Amniotic stem cell (primary cell): ENCODE measurements around the gene RNF113B.

ENCODE experiments used
- DNase-seq: peaks from one replicate; lab custom pipeline; 2025; lab: John Stamatoyannopoulos, UW

Gene RNF113B

DNA sequence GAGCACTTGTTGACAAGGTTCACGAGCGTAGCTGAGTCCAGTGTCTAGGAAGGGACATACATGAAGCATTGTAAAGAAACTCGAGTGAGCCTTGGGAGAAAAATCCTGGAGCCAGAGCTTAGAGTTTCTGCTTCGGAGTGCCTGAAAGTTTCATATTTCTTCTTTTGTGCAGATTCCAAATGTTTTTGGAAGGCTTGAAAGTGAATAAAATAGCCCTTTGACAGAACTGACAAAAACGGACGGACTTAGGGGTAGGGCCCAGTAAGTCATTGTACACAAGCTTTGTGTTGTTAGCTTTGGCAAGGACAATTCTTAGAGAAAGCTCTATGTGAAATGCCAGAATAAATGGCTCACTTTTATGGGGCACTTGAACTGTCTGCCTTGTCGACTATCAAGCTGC lies 2.8 kb downstream of the RNF113B start:
- DNase-seq: no peak

DNA sequence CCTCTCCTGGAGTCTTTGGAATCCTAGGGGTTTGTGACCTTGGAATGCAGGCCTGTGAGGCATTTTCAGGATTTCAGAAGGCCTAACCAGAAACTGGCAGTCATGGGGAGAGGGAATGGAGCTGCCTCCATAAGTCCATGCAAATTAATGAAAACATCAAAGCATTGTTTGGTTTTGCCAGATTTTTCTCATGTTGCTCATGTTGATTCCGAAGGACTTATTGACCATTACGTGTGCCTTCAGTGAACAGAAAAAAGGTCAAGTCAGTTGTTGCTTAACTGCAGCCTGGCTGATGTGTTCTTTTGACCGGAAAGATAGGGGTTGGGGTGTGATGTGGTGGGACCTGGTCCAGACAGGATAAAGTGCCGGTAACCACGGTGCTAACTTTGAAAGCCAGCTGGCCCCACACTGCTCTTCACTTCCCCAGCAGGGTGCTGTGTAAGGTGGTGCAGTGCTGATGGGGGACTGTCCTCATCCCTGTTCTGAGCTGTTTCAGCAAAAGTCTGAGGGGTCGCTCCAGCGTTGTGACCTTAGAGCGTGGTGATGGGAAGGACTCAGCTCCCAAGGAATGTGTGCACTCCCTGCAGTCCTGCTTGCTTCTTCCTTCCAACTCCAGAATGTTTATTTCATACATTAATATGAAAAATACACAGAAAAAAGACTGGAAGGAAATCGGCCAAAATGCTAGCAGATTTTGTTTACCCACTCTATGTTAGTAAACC lies 3.5 kb downstream of the RNF113B start:
- peak; percentile 45 for DNase-seq

DNA sequence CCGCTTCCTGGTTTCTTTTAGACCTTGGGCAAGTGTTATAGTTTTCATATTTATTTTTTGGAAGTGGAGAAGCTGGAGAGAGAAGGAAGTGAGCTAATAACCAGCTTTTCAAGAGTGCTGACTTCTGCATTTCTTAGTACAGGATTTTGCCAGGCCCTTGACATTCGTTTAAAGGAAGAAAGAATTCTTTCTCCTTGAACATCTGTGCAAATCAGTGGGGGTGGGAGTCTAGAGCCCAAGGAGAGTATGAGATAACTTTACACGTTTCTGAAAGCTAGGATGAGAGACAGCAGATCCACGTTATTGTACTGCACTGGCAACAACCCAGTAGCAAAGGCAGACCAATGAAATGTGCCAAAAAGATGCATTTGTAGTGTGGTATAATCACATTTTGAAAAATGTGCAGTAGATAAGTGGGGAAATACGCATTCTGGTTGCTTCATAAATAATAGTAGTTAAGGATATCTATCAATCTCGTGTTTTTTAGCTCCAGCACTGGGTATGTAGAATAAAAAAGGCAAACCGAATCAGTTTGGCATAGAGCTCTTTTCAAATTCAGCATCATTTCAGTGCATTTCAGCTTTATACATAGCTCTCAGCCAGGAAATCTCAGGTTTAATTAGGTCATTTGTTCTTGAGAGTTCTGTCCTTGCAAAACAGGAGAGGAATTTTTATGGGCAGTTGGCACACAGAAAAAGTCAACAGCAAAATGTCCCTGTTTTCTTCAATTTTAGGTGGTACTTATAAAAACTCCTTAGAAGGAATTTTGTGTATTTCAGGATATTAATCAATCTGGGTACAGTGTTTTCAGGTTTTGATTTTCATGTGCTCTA lies 4.3 kb downstream of the RNF113B start:
- DNase-seq: no peak

DNA sequence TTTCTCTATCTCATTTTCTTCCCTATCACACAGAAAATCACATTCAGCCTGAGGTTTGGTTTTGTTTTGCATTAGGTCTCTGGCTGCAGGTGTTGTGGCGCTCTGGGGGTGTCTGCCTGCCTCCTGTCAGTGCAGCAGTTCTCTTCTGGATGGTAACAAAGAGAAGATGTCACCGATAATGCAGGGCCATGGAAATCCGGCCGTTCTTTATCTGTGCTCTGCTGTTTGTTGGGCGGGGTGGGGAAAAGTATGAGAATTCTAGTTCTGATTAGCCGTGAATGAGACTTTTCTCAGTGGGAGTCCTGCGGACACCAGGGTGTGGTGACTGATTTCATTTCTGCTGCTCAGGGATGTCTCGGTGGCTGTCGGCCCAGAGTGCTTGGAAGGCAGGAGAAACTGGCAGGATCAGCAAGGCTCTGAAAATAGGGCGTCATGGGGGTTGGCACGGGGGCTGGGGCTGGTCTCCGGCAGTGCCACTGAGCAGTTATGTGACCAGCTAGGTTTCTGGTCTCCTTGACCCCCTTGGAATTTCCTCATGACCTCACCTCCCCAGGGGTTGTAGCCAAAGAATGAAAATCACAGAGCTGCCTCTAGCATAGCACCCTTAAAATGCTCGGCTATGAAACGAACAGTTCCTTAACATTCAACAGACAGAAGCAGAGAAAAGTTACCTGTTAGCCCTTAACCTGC lies 5.0 kb downstream of the RNF113B start:
- no peak for DNase-seq

DNA sequence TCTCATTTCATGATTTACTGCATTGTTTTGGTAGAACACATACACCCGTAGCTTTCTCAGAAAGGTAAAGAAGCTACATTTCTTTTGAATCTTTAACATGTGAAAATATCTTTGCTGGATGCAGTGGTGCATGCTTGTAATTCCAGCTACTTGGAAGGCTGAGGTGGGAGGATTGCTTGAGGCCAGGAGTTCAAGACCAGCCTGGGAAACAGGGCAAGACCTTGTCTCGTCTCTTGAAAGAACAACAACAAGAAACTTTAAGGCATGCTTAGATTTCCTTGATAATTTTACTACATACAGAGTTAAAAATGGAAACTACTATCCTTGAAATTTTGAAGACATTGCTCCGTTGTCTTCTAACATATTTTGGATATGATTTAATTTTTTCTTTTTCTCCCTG lies 7.7 kb downstream of the RNF113B start:
- DNase-seq: no peak

DNA sequence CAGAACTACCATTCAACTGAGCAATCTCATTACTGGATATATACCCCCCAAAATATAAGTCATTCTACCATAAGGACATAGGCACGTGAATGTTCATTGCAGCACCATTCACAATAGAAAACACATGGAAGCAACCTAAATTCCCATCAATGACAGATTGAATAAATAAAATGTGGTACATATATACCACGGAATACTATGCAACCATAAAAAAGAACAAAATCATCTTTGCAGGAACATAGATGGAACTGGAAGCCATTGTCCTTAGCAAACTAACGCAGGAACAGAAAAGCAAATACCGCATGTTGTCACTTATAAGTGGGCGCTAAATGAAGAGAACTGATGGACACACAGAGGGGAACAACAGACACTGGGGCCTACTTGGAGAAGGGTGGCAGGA lies 14.1 kb downstream of the RNF113B start:
- no peak for DNase-seq

DNA sequence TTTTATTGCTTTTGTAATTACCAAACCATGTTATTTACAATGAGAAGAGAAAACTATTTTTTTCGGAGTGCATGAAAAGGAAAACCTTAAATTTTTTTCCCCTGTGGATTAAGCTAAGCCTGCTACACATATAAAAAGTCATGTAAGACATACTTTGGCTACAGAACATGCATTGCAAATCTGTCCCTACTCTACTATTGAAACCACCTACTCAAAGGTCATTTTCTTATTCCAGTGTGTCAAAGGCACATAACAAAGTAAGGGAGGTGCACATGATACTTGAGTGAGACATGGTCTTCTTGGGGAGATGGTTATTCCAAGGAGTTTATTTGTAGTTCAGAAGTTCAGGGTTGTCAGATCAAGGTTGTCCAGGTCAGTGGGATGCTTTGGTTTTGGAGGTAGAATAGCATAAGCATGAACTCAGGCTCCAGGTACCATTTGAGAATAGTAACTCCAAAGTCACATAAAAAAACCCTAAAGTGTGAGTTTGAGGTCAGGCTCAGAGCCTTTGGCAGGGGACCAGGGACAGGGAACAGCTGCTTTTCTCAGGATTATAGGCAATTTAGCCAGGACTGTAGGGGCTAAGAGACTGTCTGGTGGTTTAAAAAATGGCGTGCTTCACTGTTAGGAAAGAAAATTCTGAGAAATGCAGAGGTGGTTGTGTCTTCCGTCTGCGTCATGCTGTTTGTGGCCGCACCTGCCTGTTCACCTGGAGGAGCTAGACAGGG lies 18.7 kb downstream of the RNF113B start:
- DNase-seq: no peak

DNA sequence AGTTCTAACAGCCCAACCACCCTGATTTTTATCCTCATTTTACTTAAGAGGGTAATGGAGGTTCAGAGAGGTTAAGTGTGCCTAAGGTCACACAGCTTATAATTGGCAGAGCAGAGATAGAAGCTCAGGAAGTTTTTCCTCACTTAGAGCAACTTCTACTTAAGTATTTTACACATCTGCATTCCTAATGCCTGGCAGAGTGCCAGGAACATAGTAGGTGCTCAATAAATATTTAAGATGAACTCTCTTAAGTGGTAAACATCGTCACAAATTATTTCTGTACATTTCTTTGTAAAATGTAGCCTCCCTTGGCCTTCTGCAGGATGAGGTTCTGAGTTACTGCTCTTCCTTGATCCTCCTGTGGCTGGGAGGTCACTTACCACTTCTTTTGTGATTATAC lies 19.5 kb downstream of the RNF113B start:
- no peak for DNase-seq

DNA sequence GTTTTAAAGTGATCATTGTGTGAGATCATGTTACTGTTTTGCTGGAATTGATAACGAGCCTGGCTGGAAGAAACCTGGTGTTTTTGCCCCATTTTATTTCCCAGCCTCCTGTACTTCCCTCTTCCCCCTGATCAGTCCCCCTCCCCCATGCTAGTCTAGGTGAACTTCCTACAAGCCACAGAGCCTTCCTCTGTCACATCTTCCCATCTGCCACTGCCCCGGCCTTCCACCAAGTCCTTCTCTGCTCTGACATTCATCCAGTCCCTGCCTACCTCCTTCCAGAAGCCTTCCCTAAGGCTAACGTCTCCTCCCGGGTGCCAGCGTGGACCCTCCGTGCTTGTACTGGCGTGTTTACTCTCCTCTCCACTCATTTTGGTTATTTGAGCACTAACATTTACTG lies 19.9 kb downstream of the RNF113B start:
- DNase-seq: no peak

DNA sequence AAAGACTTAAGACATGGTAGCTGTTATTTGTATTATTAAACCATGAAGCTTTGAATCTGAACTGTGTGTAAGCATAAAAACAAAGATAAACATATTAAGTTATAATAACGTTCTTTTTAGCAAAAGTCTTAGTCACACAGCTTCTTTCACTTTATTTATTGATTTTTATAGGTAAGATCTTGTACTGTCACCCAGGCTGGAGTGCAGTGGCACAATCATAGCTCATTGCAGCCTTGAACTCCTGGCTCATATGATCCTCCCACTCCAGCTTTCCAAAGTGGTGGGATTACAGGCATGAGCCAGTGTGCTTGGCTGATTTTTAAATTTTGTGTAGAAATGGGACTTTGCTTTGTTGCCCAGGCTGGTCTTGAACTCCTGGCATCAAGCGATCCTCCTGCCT lies 20.8 kb downstream of the RNF113B start:
- no peak for DNase-seq

DNA sequence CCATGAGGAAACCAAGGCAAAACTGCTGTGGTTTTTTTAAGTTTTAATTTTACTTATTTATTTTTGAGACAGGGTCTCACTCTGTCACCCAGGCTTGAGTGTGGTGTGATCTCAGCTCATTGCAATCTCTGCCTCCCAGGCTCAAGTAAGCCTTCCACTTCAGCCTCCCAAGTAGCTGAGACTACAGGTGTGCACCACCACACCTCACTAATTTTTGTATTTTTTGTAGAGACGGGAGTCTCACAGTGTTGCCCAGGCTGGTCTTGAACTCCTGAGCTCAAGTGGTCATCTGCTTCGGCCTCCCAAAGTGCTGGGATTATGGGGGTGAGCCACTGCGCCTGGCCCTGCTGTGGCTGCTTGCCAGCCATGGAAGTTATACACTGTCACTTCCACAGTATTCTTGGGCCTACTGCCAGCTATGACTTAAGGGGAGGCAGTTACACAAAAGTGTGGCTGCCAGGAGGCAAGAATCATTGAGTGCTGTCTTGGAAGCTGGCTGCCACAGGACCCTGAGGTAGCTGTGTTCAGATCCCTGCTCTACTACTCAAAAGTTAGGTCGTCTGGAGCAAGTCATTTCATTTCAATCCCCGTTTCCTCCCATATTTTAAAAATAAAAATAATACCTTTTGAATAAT lies 21.5 kb downstream of the RNF113B start:
- no peak for DNase-seq

DNA sequence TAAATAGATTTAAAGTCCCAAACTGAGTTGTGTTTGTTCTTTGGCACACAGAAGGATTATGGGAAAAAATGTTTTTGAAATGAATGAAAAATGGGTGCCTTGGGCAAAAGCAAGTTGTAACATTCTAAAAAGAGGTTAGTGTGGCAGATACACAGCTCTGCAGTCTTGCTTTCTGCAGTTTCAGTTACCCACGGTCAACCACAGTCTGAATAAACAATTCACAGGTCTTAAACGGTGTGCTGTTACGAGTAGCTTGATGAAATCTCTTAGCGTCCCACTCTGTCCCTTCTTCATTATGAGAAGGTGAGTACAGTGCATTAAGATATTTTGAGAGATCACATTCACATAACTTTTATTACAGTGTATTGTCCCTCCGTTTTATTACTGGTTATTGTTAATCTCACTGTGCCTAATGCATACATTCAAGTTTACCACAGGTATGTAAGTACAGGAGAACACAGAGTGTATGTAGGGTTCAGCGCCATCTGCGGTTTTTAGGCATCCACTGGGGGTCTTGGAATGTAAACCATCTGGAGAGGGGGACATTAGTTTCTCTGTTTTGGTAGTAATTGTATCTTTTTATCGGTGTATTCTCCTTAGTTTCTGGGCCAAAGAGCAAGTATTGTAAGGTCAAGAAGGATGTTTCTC lies 26.1 kb downstream of the RNF113B start:
- DNase-seq: no peak

DNA sequence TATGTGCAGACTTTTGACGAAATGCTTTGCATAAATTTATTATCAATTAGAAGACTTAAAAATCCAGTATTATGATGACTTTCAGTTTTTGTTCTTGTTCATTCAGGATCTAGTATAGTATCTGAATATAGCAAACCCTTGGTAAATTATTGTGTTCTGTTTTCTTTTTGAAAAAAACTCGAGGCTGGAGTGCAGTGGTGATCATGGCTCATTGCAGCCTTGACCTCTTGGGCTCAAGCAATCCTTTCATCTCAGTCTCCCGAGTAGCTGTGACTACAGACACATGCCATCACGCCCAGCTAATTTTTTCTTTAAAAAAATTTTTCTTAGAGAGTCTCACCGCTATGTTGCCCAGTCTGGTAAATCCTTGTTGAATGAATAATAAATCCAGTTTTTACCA lies 29.5 kb downstream of the RNF113B start:
- DNase-seq: no peak

DNA sequence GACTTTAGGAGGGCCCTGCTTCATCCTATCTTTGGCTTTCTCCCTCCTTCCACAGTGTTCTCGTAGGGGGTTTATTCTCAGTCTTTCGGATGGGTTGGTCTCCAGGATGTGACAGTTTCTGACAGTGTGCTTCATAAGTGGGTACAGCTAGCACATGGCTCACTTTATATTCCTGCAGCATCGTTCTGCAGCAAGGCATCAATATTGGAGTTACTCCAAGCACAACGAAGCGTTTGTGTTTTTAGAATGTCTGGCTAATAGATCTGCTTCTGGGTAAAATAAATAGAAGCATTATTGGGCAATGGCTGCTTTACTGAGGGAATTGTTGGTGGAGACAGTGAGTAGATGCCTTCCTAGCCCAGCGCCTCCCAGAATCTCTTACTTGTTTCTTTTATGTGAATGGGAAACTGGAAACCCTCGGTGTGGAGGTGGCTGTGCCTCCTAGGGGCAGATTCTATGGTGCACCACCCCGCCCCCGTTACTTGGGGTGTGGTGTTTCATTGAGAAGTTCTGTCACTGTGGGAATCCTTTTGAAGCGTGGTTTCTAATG lies 32.2 kb downstream of the RNF113B start:
- no peak for DNase-seq

DNA sequence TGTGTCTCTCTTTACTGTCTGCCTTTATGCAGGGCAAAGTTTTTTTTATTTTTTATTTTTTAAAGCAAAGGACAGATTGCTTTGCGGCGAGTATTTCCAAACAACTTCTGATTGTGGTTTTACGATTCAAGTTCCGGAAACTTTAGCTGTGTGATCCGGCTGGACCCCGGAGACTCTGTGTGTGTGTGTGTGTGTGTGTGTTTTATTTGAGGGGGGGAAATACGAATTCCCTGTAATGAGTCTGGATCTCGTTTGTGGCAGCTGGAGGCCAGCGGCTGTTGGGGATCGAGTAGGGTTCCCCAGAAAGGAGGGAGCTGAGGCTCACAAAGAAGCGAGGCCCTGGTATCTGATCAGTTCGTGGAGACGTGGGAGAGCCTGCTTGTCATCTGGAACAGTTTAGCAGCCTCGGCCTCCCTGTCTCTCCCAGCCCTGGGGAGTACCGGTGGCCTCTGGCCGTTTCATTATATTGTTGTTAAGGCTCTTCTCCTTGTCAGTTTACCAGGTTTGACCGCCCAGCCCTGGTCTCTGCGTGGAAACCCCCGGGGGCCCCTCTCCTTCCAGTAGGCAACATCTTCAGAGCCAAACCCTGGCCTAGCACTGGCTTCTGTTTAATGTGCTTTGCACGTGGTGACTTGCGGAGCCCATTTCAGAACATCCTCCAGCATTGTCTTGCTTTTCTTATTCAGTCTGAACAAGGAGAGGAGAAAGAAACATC lies 32.9 kb downstream of the RNF113B start:
- DNase-seq: no peak

DNA sequence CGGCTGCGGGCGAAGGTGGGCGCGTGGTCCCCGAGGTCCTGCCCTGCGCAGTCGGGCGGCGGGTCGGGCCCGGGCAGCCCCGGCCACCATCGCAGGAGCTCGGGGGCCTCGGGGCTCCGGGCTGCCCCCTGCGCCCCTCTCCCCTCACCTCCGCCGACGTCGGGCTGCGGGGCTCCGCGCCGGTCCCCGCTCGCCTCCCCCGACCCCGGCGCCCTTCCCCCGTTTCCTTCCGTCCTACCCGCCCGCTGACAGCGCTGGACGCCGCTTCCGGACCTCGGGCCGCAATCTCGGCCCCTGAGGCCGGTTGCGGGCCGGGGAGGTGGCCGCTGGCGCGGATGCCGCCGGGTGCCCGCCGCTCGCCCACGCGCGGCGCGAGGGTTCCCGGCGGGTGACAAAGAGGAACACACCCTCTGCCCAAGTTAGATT lies 33.5 kb downstream of the RNF113B start:
- DNase-seq: no peak

DNA sequence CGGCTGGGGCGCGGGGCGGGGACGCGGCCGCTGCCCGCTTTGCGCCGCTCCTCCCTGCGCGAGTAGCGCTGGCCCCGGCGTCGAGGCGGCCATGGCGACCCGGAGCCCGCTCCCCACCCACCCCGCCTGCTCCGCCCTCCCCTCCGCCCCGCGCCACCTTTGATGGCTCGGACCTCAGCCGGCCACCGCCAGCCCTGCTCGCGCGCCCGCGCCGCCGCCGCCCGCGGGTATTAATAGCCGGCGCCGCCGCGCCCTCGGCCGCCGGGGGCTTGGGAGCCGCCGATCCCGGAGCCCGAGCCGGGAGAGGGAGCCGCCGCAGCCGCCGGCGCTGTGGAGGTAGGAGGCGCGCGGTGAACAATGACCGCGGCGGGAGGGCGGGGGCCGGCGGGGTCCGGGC lies 33.9 kb downstream of the RNF113B start:
- DNase-seq: no peak

DNA sequence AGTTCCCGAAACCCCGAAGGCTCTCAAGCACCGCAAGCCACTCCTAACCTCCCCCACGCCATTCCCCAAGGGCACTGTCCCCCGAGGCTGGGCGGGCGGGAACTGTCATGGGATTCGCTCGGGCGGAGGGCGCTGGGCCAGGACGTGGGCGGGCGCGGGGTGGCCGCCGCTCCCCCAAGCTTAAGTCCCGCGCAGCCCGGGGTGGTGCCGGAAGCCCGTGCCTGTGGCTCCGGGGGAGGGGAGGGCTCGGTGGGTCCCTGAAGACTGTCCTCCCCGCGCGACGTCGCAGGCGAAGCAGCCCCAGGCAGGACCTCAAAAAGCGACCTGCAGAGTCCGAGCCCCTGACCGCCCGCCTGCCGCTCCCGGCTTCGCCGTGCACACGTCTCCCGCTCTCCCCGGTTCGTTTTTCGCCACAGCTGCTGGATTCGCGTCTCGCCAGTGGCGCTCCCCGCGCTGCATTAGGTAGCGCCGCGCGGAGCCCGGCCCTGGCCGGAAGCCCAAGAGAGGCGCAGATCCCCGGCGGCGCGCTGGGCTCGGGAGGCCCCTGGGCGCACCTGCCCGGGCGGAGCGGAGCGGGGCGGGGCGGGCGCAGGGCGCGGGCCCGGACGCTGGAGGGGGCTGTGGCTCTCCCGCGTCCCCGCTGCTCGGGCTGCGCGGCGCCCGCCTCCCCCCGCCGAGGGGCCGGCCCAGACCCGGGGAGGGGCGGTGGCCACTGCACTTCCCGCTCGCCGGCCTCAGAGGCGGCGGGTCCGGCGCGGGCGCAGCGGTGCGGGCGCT lies 34.5 kb downstream of the RNF113B start, which contains the start of gene FARP1:
TSS of gene FARP1 (plus strand) at position 715 of the 777 bp plus-strand sequence. CDS start 70,149 bp downstream, outside the sequence.
- peak; percentile 40 for DNase-seq
